ENCODE data around the gene ZNF678.
"Not testable (repeated sequence)": the region's sequence is repeated elsewhere in the genome, so short reads cannot be mapped to it uniquely, and the experiment has no call there.

The ZNF678 gene

GRCh38 chr1:227607336-227607898 is 44.1 kb downstream of the ZNF678 start:
- DNase-seq: no peak

DNA sequence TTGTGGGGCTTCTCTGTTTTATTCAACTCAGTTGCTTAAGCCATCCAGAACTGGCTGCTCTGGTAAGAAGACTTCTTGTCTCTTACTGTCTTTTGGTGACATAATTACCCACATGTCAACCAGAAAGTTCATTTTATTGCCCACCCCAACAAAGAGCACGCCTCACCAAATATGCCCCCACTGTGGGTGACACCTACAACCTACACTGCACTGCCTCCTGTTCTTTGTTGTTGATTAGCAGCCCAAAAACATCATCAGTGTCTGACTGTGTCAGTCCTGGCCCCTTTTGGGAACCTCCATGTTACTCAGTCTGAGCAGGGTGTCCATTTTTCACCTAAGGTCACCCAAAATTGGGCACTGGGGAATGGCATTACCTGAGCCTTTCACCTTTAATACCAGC is 49.3 kb downstream of the ZNF678 start:
- no peak for DNase-seq

DNA sequence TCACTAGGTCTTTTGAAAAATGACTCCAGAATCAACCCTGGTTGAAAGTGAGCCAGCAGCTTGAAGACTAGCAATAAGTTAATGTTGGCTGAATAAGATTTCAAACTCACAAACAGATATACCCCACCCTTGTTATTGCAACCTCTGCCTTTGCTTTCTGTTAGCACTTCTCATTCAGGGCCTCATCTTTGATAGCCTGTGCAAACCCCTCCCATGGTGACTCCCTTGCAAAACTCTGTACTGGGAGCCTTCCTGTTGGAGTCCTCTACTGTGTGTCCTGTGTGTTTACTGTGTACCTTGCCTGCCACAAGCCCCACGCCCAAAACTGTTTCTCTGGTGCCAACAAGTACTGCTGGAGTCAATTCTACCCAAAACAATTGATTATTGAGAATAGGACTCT is 50.2 kb downstream of the ZNF678 start:
- DNase-seq: no peak

DNA sequence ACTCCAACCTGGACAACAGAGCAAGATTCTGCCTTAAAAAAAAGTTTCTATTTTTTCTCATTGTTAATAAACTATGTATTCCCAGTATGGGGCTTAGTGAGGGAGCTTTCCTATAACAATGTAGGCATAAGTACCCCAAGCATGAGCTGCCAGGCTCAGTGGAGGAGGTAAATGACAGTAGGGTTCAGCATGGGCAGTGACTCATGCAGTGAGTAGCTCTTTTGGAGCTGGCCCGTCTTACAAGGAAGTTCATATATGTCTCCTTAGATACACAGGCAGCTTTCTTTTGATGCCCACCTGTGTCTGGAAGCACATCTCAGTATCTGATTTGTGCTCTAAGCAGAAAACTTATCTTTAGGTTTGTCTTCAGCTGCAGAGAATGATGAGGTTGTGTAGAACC is 57.9 kb downstream of the ZNF678 start:
- no peak for DNase-seq

- DNase-seq: no peak
Measured at GRCh38 chr1:227622739-227623475, 59.6 kb downstream of the ZNF678 start.

- DNase-seq: no peak
Measured at GRCh38 chr1:227632325-227632724, 69.0 kb downstream of the ZNF678 start.

- DNase-seq: no peak
Measured at GRCh38 chr1:227635596-227635995, 72.2 kb downstream of the ZNF678 start.

GRCh38 chr1:227654431-227654830 is 91.1 kb downstream of the ZNF678 start:
- no peak for DNase-seq

GRCh38 chr1:227654858-227655752 is 91.7 kb downstream of the ZNF678 start:
- no peak for DNase-seq

DNA sequence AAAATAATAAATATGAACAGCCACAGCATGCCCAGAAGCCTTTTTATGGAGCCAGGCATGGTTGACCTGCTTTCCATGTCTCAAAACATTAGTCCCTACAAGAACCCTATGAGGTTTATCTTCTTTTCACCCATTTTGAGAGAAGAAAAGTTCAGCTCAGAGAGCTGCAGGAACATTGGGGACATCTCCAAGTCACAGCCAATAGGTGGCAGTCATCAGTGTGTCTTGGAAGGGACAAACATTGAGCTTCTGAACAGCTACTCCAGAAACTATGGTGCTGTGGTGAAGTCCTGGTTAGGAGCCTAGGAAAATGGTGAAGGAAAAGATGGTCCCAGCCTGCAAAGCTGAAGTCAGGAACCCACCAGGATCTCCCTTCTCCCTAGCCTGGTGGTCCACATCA is 98.1 kb downstream of the ZNF678 start:
- no peak for DNase-seq

- no peak for DNase-seq
Measured at GRCh38 chr1:227662933-227663332, 99.6 kb downstream of the ZNF678 start.

DNA sequence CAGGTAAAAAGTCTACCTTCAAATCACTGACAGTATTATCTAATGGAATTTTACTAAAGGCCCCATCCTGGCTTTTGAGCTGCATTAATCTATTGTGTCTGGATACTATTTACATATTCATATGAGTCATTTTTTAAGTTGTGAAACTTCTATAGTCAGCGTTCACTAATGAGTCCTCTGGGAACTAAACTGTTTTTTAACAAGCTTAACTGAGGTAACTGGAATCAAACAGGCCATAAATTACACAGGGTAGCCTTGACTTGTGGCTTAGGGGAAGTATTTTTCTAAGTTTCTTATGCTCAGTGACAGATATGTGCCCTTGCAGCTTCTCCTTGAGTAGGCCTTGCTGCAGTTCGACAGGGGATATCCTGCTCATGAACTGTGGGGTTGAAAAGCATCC is 102.9 kb downstream of the ZNF678 start:
- no peak for DNase-seq

- DNase-seq: no peak
Measured at GRCh38 chr1:227673441-227673840, 110.1 kb downstream of the ZNF678 start.

DNA sequence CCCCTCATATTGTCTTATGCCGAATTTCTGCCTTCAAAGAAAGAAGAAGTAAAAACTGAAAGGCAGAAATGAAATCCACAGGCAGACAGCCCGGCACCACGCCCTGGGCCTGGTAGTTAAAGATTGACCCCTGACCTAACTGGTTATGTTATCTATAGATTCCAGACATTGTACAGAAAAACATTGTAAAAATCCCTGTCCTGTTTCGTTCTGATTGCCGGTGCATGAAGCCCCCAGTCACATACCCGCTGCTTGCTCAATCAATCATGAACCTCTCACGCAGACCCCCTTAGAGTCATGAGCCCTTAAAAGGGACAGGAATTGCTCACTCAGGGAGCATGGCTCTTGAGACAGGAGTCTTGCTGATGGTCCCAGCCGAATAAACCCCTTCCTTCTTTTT is 122.5 kb downstream of the ZNF678 start:
- no peak for DNase-seq

- DNase-seq: no peak
Measured at GRCh38 chr1:227697321-227697864, 134.0 kb downstream of the ZNF678 start.

GRCh38 chr1:227701631-227702030 is 138.3 kb downstream of the ZNF678 start:
- DNase-seq: not testable (repeated sequence)

- no peak for DNase-seq
Measured at GRCh38 chr1:227707846-227708245, 144.5 kb downstream of the ZNF678 start.

GRCh38 chr1:227709451-227709850 is 146.1 kb downstream of the ZNF678 start:
- DNase-seq: no peak

DNA sequence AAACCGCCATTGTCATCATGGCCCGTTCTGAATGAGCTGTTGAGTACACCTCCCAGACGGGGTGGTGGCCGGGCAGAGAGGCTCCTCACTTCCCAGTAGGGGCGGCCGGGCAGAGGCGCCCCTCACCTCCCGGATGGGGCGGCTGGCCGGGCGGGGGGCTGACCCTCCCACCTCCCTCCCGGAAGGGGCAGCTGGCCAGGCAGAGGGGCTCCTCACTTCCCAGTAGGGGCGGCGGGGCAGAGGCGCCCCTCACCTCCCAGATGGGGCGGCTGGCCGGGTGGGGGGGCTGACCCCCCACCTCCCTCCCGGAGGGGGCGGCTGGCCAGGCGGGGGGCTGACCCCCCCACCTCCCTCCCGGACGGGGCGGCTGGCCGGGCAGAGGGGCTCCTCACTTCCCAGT is 147.1 kb downstream of the ZNF678 start:
- not testable (repeated sequence) for DNase-seq

GRCh38 chr1:227712648-227713047 is 149.3 kb downstream of the ZNF678 start:
- DNase-seq: no peak

DNA sequence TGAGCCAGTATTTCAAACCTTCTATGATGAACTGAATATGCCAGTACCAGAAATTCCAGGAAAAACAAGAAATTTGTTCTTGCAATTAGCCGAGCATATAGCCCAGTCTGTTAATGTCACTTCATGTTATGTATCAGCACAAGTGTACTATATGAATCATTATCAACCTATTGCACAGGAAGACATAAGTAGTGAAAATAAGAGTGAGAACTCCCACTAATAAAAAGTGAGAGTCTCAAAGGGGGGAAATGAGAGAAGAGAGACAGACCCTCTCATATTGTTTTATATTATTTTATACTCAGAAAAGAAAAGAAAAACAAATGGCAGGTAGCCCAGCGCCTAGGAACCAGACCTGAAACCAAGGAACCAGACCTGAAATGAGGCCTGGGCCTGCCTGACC is 155.6 kb downstream of the ZNF678 start:
- no peak for DNase-seq

- no peak for DNase-seq
Measured at GRCh38 chr1:227723474-227723873, 160.1 kb downstream of the ZNF678 start.

- DNase-seq: no peak
Measured at GRCh38 chr1:227725046-227725445, 161.7 kb downstream of the ZNF678 start.

GRCh38 chr1:227726318-227726717 is 163.0 kb downstream of the ZNF678 start:
- no peak for DNase-seq
